Activated T-cell treated with anti-CD3 and anti-CD28 coated beads, Interleukin-2, amount 50 U/mL, for 48 hours (primary cell): Measurements from ENCODE around the gene MARF1.
"Not testable (repeated sequence)": the region's sequence is repeated elsewhere in the genome, so short reads cannot be mapped to it uniquely, and the experiment has no call there.

Source experiments
- DNase-seq, 2 experiments: peaks; one replicate each; pipeline ENCODE4 v3.0.0-alpha.2; 2020

MARF1 gene

GRCh38 chr16:15643048-15643945, at the start of gene MARF1:
TSS of gene MARF1 (minus strand) at chr16:15643154. CDS start at chr16:15639233, 3,921 bp downstream.
- peak; percentile 99 for DNase-seq

GRCh38 chr16:15692508-15692907, 49.6 kb upstream of the MARF1 start:
- DNase-seq: not testable (repeated sequence)

- no peak for DNase-seq
Measured at GRCh38 chr16:15691046-15691445, 48.1 kb upstream of the MARF1 start.

- no peak for DNase-seq
Measured at GRCh38 chr16:15690296-15690695, 47.3 kb upstream of the MARF1 start.

GRCh38 chr16:15689290-15689689, 46.3 kb upstream of the MARF1 start:
- DNase-seq: no peak

GRCh38 chr16:15686287-15686686, 43.3 kb upstream of the MARF1 start:
- DNase-seq: no peak

GRCh38 chr16:15682105-15682570, 39.2 kb upstream of the MARF1 start:
- DNase-seq: peak; percentile 51

GRCh38 chr16:15677447-15677846, 34.5 kb upstream of the MARF1 start:
- DNase-seq: no peak

- no peak for DNase-seq
Measured at GRCh38 chr16:15676506-15676905, 33.6 kb upstream of the MARF1 start.

GRCh38 chr16:15674571-15674970, 31.6 kb upstream of the MARF1 start:
- no peak for DNase-seq

- DNase-seq: peak; percentile 57 to 66
Measured at GRCh38 chr16:15672514-15673167, 29.7 kb upstream of the MARF1 start.

GRCh38 chr16:15672127-15672513, 29.2 kb upstream of the MARF1 start:
- DNase-seq: not testable (repeated sequence)

- no peak for DNase-seq
Measured at GRCh38 chr16:15671530-15672117, 28.7 kb upstream of the MARF1 start.

- no peak for DNase-seq
Measured at GRCh38 chr16:15667091-15667742, 24.3 kb upstream of the MARF1 start.

- no peak for DNase-seq
Measured at GRCh38 chr16:15665107-15665506, 22.2 kb upstream of the MARF1 start.

- DNase-seq: no peak
Measured at GRCh38 chr16:15660203-15660601, 17.2 kb upstream of the MARF1 start.

- no peak for DNase-seq
Measured at GRCh38 chr16:15658556-15658955, 15.6 kb upstream of the MARF1 start.

GRCh38 chr16:15658149-15658548, 15.2 kb upstream of the MARF1 start:
- no peak for DNase-seq

GRCh38 chr16:15655561-15655960, 12.6 kb upstream of the MARF1 start:
- DNase-seq: not testable (repeated sequence)

- no peak for DNase-seq
Measured at GRCh38 chr16:15654591-15654990, 11.6 kb upstream of the MARF1 start.

GRCh38 chr16:15653227-15653626, 10.3 kb upstream of the MARF1 start:
- no peak for DNase-seq

GRCh38 chr16:15652293-15653001, 9.5 kb upstream of the MARF1 start:
- no peak for DNase-seq
